Measurements from ENCODE around the gene L3MBTL4. TPM values are rescaled to one million over a fixed set of nuclear protein-coding genes. Genes with fewer than 3 reads are reported as not detected.

The L3MBTL4 gene
- total RNA-seq, 1 experiment from 2014 or later = 2.1 TPM

- Mint-ChIP-seq H3K36me3 (ENCODE audit: insufficient read depth, unreplicated experiment) (no peaks in the 10 kb centered on the region), H3K9me3 (ENCODE audit: low read depth, unreplicated experiment) (no peaks in the 10 kb centered on the region), H3K27me3 (ENCODE audit: unreplicated experiment) (peaks cover 13% of the 10 kb centered on the region), H3K27ac (ENCODE audit: unreplicated experiment) (no peak overlapping the region), H3K4me1 (ENCODE audit: low read depth, unreplicated experiment) (no peaks in the 10 kb centered on the region), H3K4me3 (ENCODE audit: low read depth, unreplicated experiment) (no peak overlapping the region)
- no peak for DNase-seq
- TF ChIP-seq CTCF (IDR thresholded peaks at IDR 0.05; ENCODE audit: unreplicated experiment) = no peak
- intact Hi-C loops (cut with micrococcal nuclease; ENCODE audit: unreplicated experiment) = no loop called here
- BruUV-seq (replicated peaks) = no TSS peak
- CTCF ChIA-PET = no interaction called here
Observed at GRCh38 chr18:5939801-5940667, 474.7 kb downstream of the L3MBTL4 start.

- H3K9me3 Mint-ChIP-seq (ENCODE audit: low read depth, unreplicated experiment) = peaks cover 6% of the 10 kb centered on the region
- no peak overlapping the region for H3K4me3 Mint-ChIP-seq (ENCODE audit: low read depth, unreplicated experiment)
- CTCF ChIA-PET = no interaction called here
- BruUV-seq (replicated peaks) = no TSS peak
- H3K4me1 Mint-ChIP-seq (ENCODE audit: low read depth, unreplicated experiment) = no peaks in the 10 kb centered on the region
- TF ChIP-seq CTCF (IDR thresholded peaks at IDR 0.05; ENCODE audit: unreplicated experiment) = no peak
- peaks cover 33% of the 10 kb centered on the region for H3K27me3 Mint-ChIP-seq (ENCODE audit: unreplicated experiment)
- H3K36me3 Mint-ChIP-seq (ENCODE audit: insufficient read depth, unreplicated experiment) = no peaks in the 10 kb centered on the region
- intact Hi-C loops (cut with micrococcal nuclease; ENCODE audit: unreplicated experiment) = no loop called here
- no peak overlapping the region for H3K27ac Mint-ChIP-seq (ENCODE audit: unreplicated experiment)
- DNase-seq = no peak
Observed at GRCh38 chr18:5937795-5938194, 476.9 kb downstream of the L3MBTL4 start.

GRCh38 chr18:5937121-5937520, 477.6 kb downstream of the L3MBTL4 start:
- no TSS peak for BruUV-seq (replicated peaks)
- DNase-seq = no peak
- H3K27ac Mint-ChIP-seq (ENCODE audit: unreplicated experiment) = no peak overlapping the region
- no peak overlapping the region for H3K4me3 Mint-ChIP-seq (ENCODE audit: low read depth, unreplicated experiment)
- peaks cover 40% of the 10 kb centered on the region for H3K27me3 Mint-ChIP-seq (ENCODE audit: unreplicated experiment)
- intact Hi-C loops (cut with micrococcal nuclease; ENCODE audit: unreplicated experiment) = no loop called here
- H3K9me3 Mint-ChIP-seq (ENCODE audit: low read depth, unreplicated experiment) = peaks cover 6% of the 10 kb centered on the region
- TF ChIP-seq CTCF (IDR thresholded peaks at IDR 0.05; ENCODE audit: unreplicated experiment) = no peak
- H3K36me3 Mint-ChIP-seq (ENCODE audit: insufficient read depth, unreplicated experiment) = no peaks in the 10 kb centered on the region
- CTCF ChIA-PET = no interaction called here
- no peaks in the 10 kb centered on the region for H3K4me1 Mint-ChIP-seq (ENCODE audit: low read depth, unreplicated experiment)

- CTCF ChIA-PET = no interaction called here
Observed at GRCh38 chr18:5930789-5931188, 483.9 kb downstream of the L3MBTL4 start.

More at GRCh38 chr18:5930789-5931188, 483.9 kb downstream of the L3MBTL4 start:
- Mint-ChIP-seq H3K27ac (ENCODE audit: unreplicated experiment) (no peak overlapping the region), H3K9me3 (ENCODE audit: low read depth, unreplicated experiment) (peaks cover 15% of the 10 kb centered on the region), H3K27me3 (ENCODE audit: unreplicated experiment) (peaks cover 39% of the 10 kb centered on the region), H3K36me3 (ENCODE audit: insufficient read depth, unreplicated experiment) (no peaks in the 10 kb centered on the region), H3K4me3 (ENCODE audit: low read depth, unreplicated experiment) (no peak overlapping the region), H3K4me1 (ENCODE audit: low read depth, unreplicated experiment) (no peaks in the 10 kb centered on the region)
- TF ChIP-seq CTCF (IDR thresholded peaks at IDR 0.05; ENCODE audit: unreplicated experiment) = no peak
- no TSS peak for BruUV-seq (replicated peaks)
- no peak for DNase-seq
- intact Hi-C loops (cut with micrococcal nuclease; ENCODE audit: unreplicated experiment) = no loop called here

Measured in Calu3 (cell line).